ENCODE measurements around the gene DBF4B.

- TF ChIP-seq CTCF (IDR thresholded peaks at IDR 0.05) (no peak), POLR2A (IDR thresholded peaks at IDR 0.05) (no peak), EP300 (IDR thresholded peaks at IDR 0.05; ENCODE audit: low read depth) (no peak)
These were observed 70.3 kb downstream of the DBF4B start for GRCh38 chr17:44778656-44779210.
